ENCODE measurements around the gene ATG4B. TPM values are rescaled to one million over a fixed set of nuclear protein-coding genes. Genes with fewer than 3 reads are reported as not detected.

Gene ATG4B
- total RNA-seq, 3 donors from 2014 or later (not counting 1 experiment from before 2014, with no cell fraction given), result 106 to 171 (median 139) TPM

- DNase-seq, result no peak
- H3K27ac ChIP-seq (ENCODE audit: low read length), result no peak overlapping the region
- no peaks in the 10 kb centered on the region for H3K27me3 Mint-ChIP-seq (ENCODE audit: low read depth in 2 of 2)
- H3K27ac Mint-ChIP-seq, result no peak overlapping the region
- intact Hi-C loops (cut with micrococcal nuclease), result no loop called here
- no peak for TF ChIP-seq CTCF (IDR thresholded peaks at IDR 0.05)
- no peaks in the 10 kb centered on the region for H3K9me3 Mint-ChIP-seq
- H3K4me1 ChIP-seq (ENCODE audit: control insufficient read depth, insufficient read depth, low read length), result peaks cover 3% of the 10 kb centered on the region
- 95% methylated on average over 4 of the region's 5 CpGs for WGBS (ENCODE audit: insufficient coverage)
- H3K36me3 ChIP-seq (ENCODE audit: control insufficient read depth, insufficient read depth, low read length), result peaks cover 21% of the 10 kb centered on the region
- H3K36me3 Mint-ChIP-seq, result no peaks in the 10 kb centered on the region
- H3K4me3 Mint-ChIP-seq, result no peak overlapping the region
- no peak for ATAC-seq
- H3K9me3 ChIP-seq (ENCODE audit: control insufficient read depth, insufficient read depth, low read length), result no peaks in the 10 kb centered on the region
- no peaks in the 10 kb centered on the region for H3K27me3 ChIP-seq (ENCODE audit: control insufficient read depth, insufficient read depth, low read length)
- H3K4me1 Mint-ChIP-seq, result peaks cover 5% of the 10 kb centered on the region in 2 donors
- no peak overlapping the region for H3K4me3 ChIP-seq (ENCODE audit: low read length)
These were observed 33.8 kb upstream of the ATG4B start for GRCh38 chr2:241603686-241604085.

- Mint-ChIP-seq H3K27me3 (ENCODE audit: low read depth in 2 of 2) (no peaks in the 10 kb centered on the region), H3K27ac (no peak overlapping the region), H3K9me3 (no peaks in the 10 kb centered on the region), H3K4me1 (peaks cover 17 to 20% of the 10 kb centered on the region in 2 donors), H3K36me3 (no peaks in the 10 kb centered on the region), H3K4me3 (no peak overlapping the region)
- intact Hi-C loops (cut with micrococcal nuclease), result no loop called here
- Histone ChIP-seq H3K36me3 (ENCODE audit: control insufficient read depth, insufficient read depth, low read length) (peaks cover 18% of the 10 kb centered on the region), H3K9me3 (ENCODE audit: control insufficient read depth, insufficient read depth, low read length) (no peaks in the 10 kb centered on the region), H3K4me1 (ENCODE audit: control insufficient read depth, insufficient read depth, low read length) (peaks cover 24% of the 10 kb centered on the region), H3K4me3 (ENCODE audit: low read length) (no peak overlapping the region), H3K27ac (ENCODE audit: low read length) (no peak overlapping the region), H3K27me3 (ENCODE audit: control insufficient read depth, insufficient read depth, low read length) (no peaks in the 10 kb centered on the region)
- 96% methylated on average over 8 of the region's 8 CpGs for WGBS (ENCODE audit: insufficient coverage)
- ATAC-seq (no peak), DNase-seq (no peak)
- no peak for TF ChIP-seq CTCF (IDR thresholded peaks at IDR 0.05)
These were observed 31.3 kb upstream of the ATG4B start for GRCh38 chr2:241606186-241606585.

GRCh38 chr2:241607162-241607885 is 30.2 kb upstream of the ATG4B start:
- Mint-ChIP-seq H3K27me3 (ENCODE audit: low read depth in 2 of 2) (no peaks in the 10 kb centered on the region), H3K27ac (no peak overlapping the region), H3K36me3 (no peaks in the 10 kb centered on the region), H3K9me3 (no peaks in the 10 kb centered on the region), H3K4me3 (no peak overlapping the region), H3K4me1 (peaks cover 17 to 20% of the 10 kb centered on the region in 2 donors)
- H3K36me3 ChIP-seq (ENCODE audit: control insufficient read depth, insufficient read depth, low read length), result peaks cover 15% of the 10 kb centered on the region
- H3K9me3 ChIP-seq (ENCODE audit: control insufficient read depth, insufficient read depth, low read length), result no peaks in the 10 kb centered on the region
- ATAC-seq, result no peak
- H3K27me3 ChIP-seq (ENCODE audit: control insufficient read depth, insufficient read depth, low read length), result no peaks in the 10 kb centered on the region
- no peak for TF ChIP-seq CTCF (IDR thresholded peaks at IDR 0.05)
- peaks cover 24% of the 10 kb centered on the region for H3K4me1 ChIP-seq (ENCODE audit: control insufficient read depth, insufficient read depth, low read length)
- no peak for DNase-seq
- no peak overlapping the region for H3K4me3 ChIP-seq (ENCODE audit: low read length)
- WGBS (ENCODE audit: insufficient coverage), result 98% methylated on average over 27 of the region's 27 CpGs
- intact Hi-C loops (cut with micrococcal nuclease), result no loop called here
- no peak overlapping the region for H3K27ac ChIP-seq (ENCODE audit: low read length)

GRCh38 chr2:241608881-241609280 is 28.6 kb upstream of the ATG4B start:
- 32% methylated on average over 10 of the region's 10 CpGs for WGBS (ENCODE audit: insufficient coverage)
- Histone ChIP-seq H3K4me1 (ENCODE audit: control insufficient read depth, insufficient read depth, low read length) (peaks cover 24% of the 10 kb centered on the region), H3K27ac (ENCODE audit: low read length) (peak overlapping the region; percentile 8), H3K27me3 (ENCODE audit: control insufficient read depth, insufficient read depth, low read length) (no peaks in the 10 kb centered on the region), H3K9me3 (ENCODE audit: control insufficient read depth, insufficient read depth, low read length) (no peaks in the 10 kb centered on the region), H3K36me3 (ENCODE audit: control insufficient read depth, insufficient read depth, low read length) (peaks cover 5% of the 10 kb centered on the region), H3K4me3 (ENCODE audit: low read length) (no peak overlapping the region)
- ATAC-seq (peak in 1 of 3 donors; percentile 4), DNase-seq (peak in 1 of 2 donors; percentile 27)
- intact Hi-C loops (cut with micrococcal nuclease), result no loop called here
- Mint-ChIP-seq H3K36me3 (no peaks in the 10 kb centered on the region), H3K4me1 (peaks cover 17 to 20% of the 10 kb centered on the region in 2 donors), H3K9me3 (no peaks in the 10 kb centered on the region), H3K4me3 (peak overlapping the region; percentile 90), H3K27me3 (ENCODE audit: low read depth in 2 of 2) (no peaks in the 10 kb centered on the region), H3K27ac (peak overlapping the region; percentile 83 to 86)
- no peak for TF ChIP-seq CTCF (IDR thresholded peaks at IDR 0.05)

All from natural killer cell (primary cell).